Breast epithelium (tissue), 3 donors: ENCODE results near the gene SPATS2.

Experiments
- CTCF ChIP-seq, 3 donors: fragments of 450-650 bp; IDR thresholded peaks; one replicate each; pipeline ENCODE4 v1.5.1; 2016 to 2017; ENCODE audit warnings: antibody characterized with exemption in 3 of 3, mild to moderate bottlenecking in 3 of 3, moderate library complexity in 3 of 3
- POLR2A ChIP-seq: fragments of 450-650 bp; IDR thresholded peaks from one replicate; pipeline ENCODE4 v1.6.1; 2016; ENCODE audit warnings: antibody characterized with exemption, mild to moderate bottlenecking, moderate library complexity

GRCh38 chr12:49368240-49368600, 958 bp downstream of the SPATS2 start:
- TF ChIP-seq POLR2A: no peak
- no peak for TF ChIP-seq CTCF (IDR thresholded peaks at IDR 0.05)
